Mucosa of rectum (tissue), 2 donors: ENCODE measurements around the gene LIMCH1.
"Not testable (repeated sequence)": the region's sequence is repeated elsewhere in the genome, so short reads cannot be mapped to it uniquely, and the experiment has no call there.

ENCODE experiments used
- H3K27ac ChIP-seq, 2 donors: one replicate each; pipeline ENCODE4 v1.7.0; 2013; ENCODE audit warnings: inconsistent platforms in 2 of 2, low read depth in 2 of 2, low read length in 2 of 2
- H3K27me3 ChIP-seq, 2 donors: one replicate each; pipeline ENCODE4 v1.7.0; 2013; ENCODE audit warnings: low read length in 2 of 2; ENCODE audit not compliant: control insufficient read depth in 2 of 2, insufficient read depth in 2 of 2
- H3K36me3 ChIP-seq, 2 donors: one replicate each; pipeline ENCODE4 v1.7.0; 2013; ENCODE audit warnings: low read length in 2 of 2; ENCODE audit not compliant: control insufficient read depth in 2 of 2, insufficient read depth in 2 of 2
- H3K4me1 ChIP-seq, 2 donors: one replicate each; pipeline ENCODE4 v1.7.0; 2013; ENCODE audit warnings: low read length in 2 of 2, mild to moderate bottlenecking in 1 of 2; ENCODE audit not compliant: control insufficient read depth in 2 of 2, insufficient read depth in 2 of 2
- H3K4me3 ChIP-seq, 2 donors: one replicate each; pipeline ENCODE4 v1.7.0; 2013; ENCODE audit warnings: low read length in 2 of 2
- H3K9ac ChIP-seq, 2 donors: one replicate each; pipeline ENCODE4 v1.7.0; 2013; ENCODE audit warnings: low read length in 2 of 2, low read depth in 1 of 2, mild to moderate bottlenecking in 1 of 2
- H3K9me3 ChIP-seq, 2 donors: one replicate each; pipeline ENCODE4 v1.7.0; 2013; ENCODE audit warnings: low read length in 2 of 2; ENCODE audit not compliant: control insufficient read depth in 2 of 2
- donor health status: healthy.
- donor health status: Normal muscosa, but diverticular disease.

Gene LIMCH1

GRCh38 chr4:41703785-41704184 lies 165.8 kb downstream of the LIMCH1 start:
- H3K27ac ChIP-seq = no peak overlapping the region
- H3K9ac ChIP-seq = no peak overlapping the region
- no peak overlapping the region for H3K4me3 ChIP-seq
- no peaks in the 10 kb centered on the region for H3K4me1 ChIP-seq
- no peaks in the 10 kb centered on the region for H3K36me3 ChIP-seq
- H3K27me3 ChIP-seq = peaks cover 0 to 3% of the 10 kb centered on the region in 2 donors
- no peaks in the 10 kb centered on the region for H3K9me3 ChIP-seq

GRCh38 chr4:41709844-41710481 lies 172.0 kb downstream of the LIMCH1 start:
- Histone ChIP-seq H3K36me3 (no peaks in the 10 kb centered on the region), H3K9me3 (no peaks in the 10 kb centered on the region), H3K4me1 (no peaks in the 10 kb centered on the region), H3K4me3 (no peak overlapping the region), H3K9ac (no peak overlapping the region), H3K27me3 (no peaks in the 10 kb centered on the region), H3K27ac (no peak overlapping the region)

GRCh38 chr4:41711654-41712053 lies 173.7 kb downstream of the LIMCH1 start:
- not testable (repeated sequence) for H3K4me1 ChIP-seq, H3K9ac ChIP-seq, H3K4me3 ChIP-seq, H3K27ac ChIP-seq, H3K9me3 ChIP-seq, H3K36me3 ChIP-seq, H3K27me3 ChIP-seq

GRCh38 chr4:41712425-41712824 lies 174.5 kb downstream of the LIMCH1 start:
- H3K9ac ChIP-seq = no peak overlapping the region
- H3K4me3 ChIP-seq = no peak overlapping the region
- H3K9me3 ChIP-seq = no peaks in the 10 kb centered on the region
- H3K27me3 ChIP-seq = no peaks in the 10 kb centered on the region
- H3K36me3 ChIP-seq = no peaks in the 10 kb centered on the region
- no peaks in the 10 kb centered on the region for H3K4me1 ChIP-seq
- no peak overlapping the region for H3K27ac ChIP-seq

- Histone ChIP-seq H3K9me3 (no peaks in the 10 kb centered on the region), H3K27ac (no peak overlapping the region)
Observed at GRCh38 chr4:41713768-41714167, 175.8 kb downstream of the LIMCH1 start.

GRCh38 chr4:41714364-41715000 lies 176.5 kb downstream of the LIMCH1 start:
- H3K4me3 ChIP-seq = no peak overlapping the region
- H3K36me3 ChIP-seq = no peaks in the 10 kb centered on the region
- no peaks in the 10 kb centered on the region for H3K27me3 ChIP-seq
- no peaks in the 10 kb centered on the region for H3K9me3 ChIP-seq
- no peak overlapping the region for H3K9ac ChIP-seq
- no peaks in the 10 kb centered on the region for H3K4me1 ChIP-seq
- no peak overlapping the region for H3K27ac ChIP-seq

More at GRCh38 chr4:41713768-41714167, 175.8 kb downstream of the LIMCH1 start:
- Histone ChIP-seq H3K36me3 (no peaks in the 10 kb centered on the region), H3K9ac (no peak overlapping the region), H3K27me3 (no peaks in the 10 kb centered on the region), H3K4me3 (no peak overlapping the region), H3K4me1 (no peaks in the 10 kb centered on the region)

- Histone ChIP-seq H3K9ac (no peak overlapping the region), H3K4me1 (no peaks in the 10 kb centered on the region), H3K27ac (no peak overlapping the region), H3K4me3 (no peak overlapping the region), H3K27me3 (no peaks in the 10 kb centered on the region), H3K9me3 (no peaks in the 10 kb centered on the region), H3K36me3 (no peaks in the 10 kb centered on the region)
Observed at GRCh38 chr4:41715155-41715554, 177.2 kb downstream of the LIMCH1 start.

GRCh38 chr4:41718907-41719306 lies 180.9 kb downstream of the LIMCH1 start:
- no peaks in the 10 kb centered on the region for H3K27me3 ChIP-seq

GRCh38 chr4:41719417-41719816 lies 181.5 kb downstream of the LIMCH1 start:
- Histone ChIP-seq H3K36me3 (no peaks in the 10 kb centered on the region), H3K27ac (no peak overlapping the region), H3K27me3 (no peaks in the 10 kb centered on the region), H3K9me3 (no peaks in the 10 kb centered on the region), H3K9ac (no peak overlapping the region), H3K4me1 (no peaks in the 10 kb centered on the region), H3K4me3 (no peak overlapping the region)

More at GRCh38 chr4:41718907-41719306, 180.9 kb downstream of the LIMCH1 start:
- Histone ChIP-seq H3K4me1 (no peaks in the 10 kb centered on the region), H3K4me3 (no peak overlapping the region), H3K36me3 (no peaks in the 10 kb centered on the region), H3K9me3 (no peaks in the 10 kb centered on the region), H3K9ac (no peak overlapping the region), H3K27ac (no peak overlapping the region)

- Histone ChIP-seq H3K9ac (no peak overlapping the region), H3K4me1 (no peaks in the 10 kb centered on the region), H3K27me3 (no peaks in the 10 kb centered on the region), H3K9me3 (peaks cover 0 to 2% of the 10 kb centered on the region in 2 donors), H3K27ac (no peak overlapping the region), H3K36me3 (no peaks in the 10 kb centered on the region), H3K4me3 (no peak overlapping the region)
Observed at GRCh38 chr4:41722181-41722580, 184.2 kb downstream of the LIMCH1 start.
